Calu3 (cell line): Measurements from ENCODE around the gene SLC25A27. TPM values are rescaled to one million over a fixed set of nuclear protein-coding genes. Genes with fewer than 3 reads are reported as not detected.
A peak's percentile ranks its signal among the peaks of the same experiment; 100 is the strongest.

Experiments
- BruUV-seq: library from RNA; stranded (reverse); fragments of 400-500 nt; replicated peaks from 2 replicates; lab custom pipeline; 2021; lab: Mats Ljungman, UMichigan
- CTCF ChIA-PET: fragments of 300-600 bp; sonication (Branson Sonifier 250); formaldehyde crosslinking; loops from one replicate; lab custom pipeline; 2022; ENCODE audit warnings: antibody characterized with exemption; lab: Charles Lee
- DNase-seq: peaks from one replicate; pipeline ENCODE4 v3.0.0; 2022
- H3K27ac Mint-ChIP-seq: one replicate; pipeline ENCODE4 v1.8.0; 2022; ENCODE audit warnings: mixed read lengths; ENCODE audit not compliant: unreplicated experiment
- H3K27me3 Mint-ChIP-seq: one replicate; pipeline ENCODE4 v1.8.0; 2022; ENCODE audit warnings: mixed read lengths; ENCODE audit not compliant: unreplicated experiment
- H3K36me3 Mint-ChIP-seq: one replicate; pipeline ENCODE4 v1.8.0; 2022; ENCODE audit warnings: mild to moderate bottlenecking, moderate library complexity, mixed read lengths; ENCODE audit not compliant: insufficient read depth, unreplicated experiment
- H3K4me1 Mint-ChIP-seq: one replicate; pipeline ENCODE4 v1.8.0; 2022; ENCODE audit warnings: mild to moderate bottlenecking, low read depth, mixed read lengths; ENCODE audit not compliant: unreplicated experiment
- H3K4me3 Mint-ChIP-seq: one replicate; pipeline ENCODE4 v1.8.0; 2022; ENCODE audit warnings: mild to moderate bottlenecking, low read depth, moderate library complexity, mixed read lengths; ENCODE audit not compliant: unreplicated experiment
- H3K9me3 Mint-ChIP-seq: one replicate; pipeline ENCODE4 v1.8.0; 2022; ENCODE audit warnings: low read depth, mixed read lengths; ENCODE audit not compliant: unreplicated experiment
- CTCF ChIP-seq: fragments of 200-600 bp; IDR thresholded peaks from one replicate; pipeline ENCODE4 v1.8.0; 2022; ENCODE audit warnings: antibody characterized with exemption; ENCODE audit not compliant: unreplicated experiment
- intact Hi-C: fragments of 100-400 bp; cut with micrococcal nuclease; formaldehyde crosslinking; loops from one replicate; pipeline ENCODE4 v1.10.0; 2022; ENCODE audit not compliant: unreplicated experiment
- total RNA-seq: library from RNA; stranded (reverse); gene quantifications from 2 replicates; pipeline ENCODE4 v1.2.3, GENCODE V29; 2022

Gene SLC25A27
- total RNA-seq, 1 experiment from 2014 or later = 8.8 TPM

- DNase-seq = peak; percentile 63
- no peak overlapping the region for H3K4me3 Mint-ChIP-seq
- intact Hi-C loops = loop anchor here (5.0 kb wide), 1 partner anchor 113 kb away; no protein-coding TSS in a partner anchor
- no peak overlapping the region for H3K27ac Mint-ChIP-seq
- no peaks in the 10 kb centered on the region for H3K9me3 Mint-ChIP-seq
- no peak for TF ChIP-seq CTCF
- peaks cover 44% of the 10 kb centered on the region for H3K4me1 Mint-ChIP-seq
- no TSS peak for BruUV-seq
- CTCF ChIA-PET = interaction anchor here (0.5 to 1.4 kb wide), 5 partner anchors 14 to 264 kb away, joined by 3 to 5 read pairs (median 4); no protein-coding TSS in a partner anchor
- no peaks in the 10 kb centered on the region for H3K27me3 Mint-ChIP-seq
- no peaks in the 10 kb centered on the region for H3K36me3 Mint-ChIP-seq
These were observed 66.3 kb downstream of the SLC25A27 start for GRCh38 chr6:46719099-46719498.

GRCh38 chr6:46720401-46720800 lies 67.6 kb downstream of the SLC25A27 start:
- TF ChIP-seq CTCF = no peak
- intact Hi-C loops = no loop called here
- H3K27me3 Mint-ChIP-seq = no peaks in the 10 kb centered on the region
- peaks cover 38% of the 10 kb centered on the region for H3K4me1 Mint-ChIP-seq
- no TSS peak for BruUV-seq
- CTCF ChIA-PET = no interaction called here
- no peak for DNase-seq
- no peaks in the 10 kb centered on the region for H3K9me3 Mint-ChIP-seq
- H3K36me3 Mint-ChIP-seq = no peaks in the 10 kb centered on the region
- H3K4me3 Mint-ChIP-seq = no peak overlapping the region
- H3K27ac Mint-ChIP-seq = no peak overlapping the region

Other genes with a start within 250 kb of the SLC25A27 start
- 2.2 and 3.7 TPM in 2 replicates for gene RCAN2, start 161.5 kb upstream of the SLC25A27 start, total RNA-seq
- gene CYP39A1, start 157 bp upstream of the SLC25A27 start, total RNA-seq = 0.88 and 1.7 TPM in 2 replicates
- gene TDRD6, start 34.9 kb downstream of the SLC25A27 start, total RNA-seq = 0.07 and 0.10 TPM in 2 replicates
- 1.9 and 2.1 TPM in 2 replicates for gene PLA2G7, start 82.4 kb downstream of the SLC25A27 start, total RNA-seq
- not detected in 2 replicates for gene ANKRD66, start 94.0 kb downstream of the SLC25A27 start, total RNA-seq
- gene MEP1A, start 140.4 kb downstream of the SLC25A27 start, total RNA-seq = not detected in 2 replicates